GM12878 (cell line): ENCODE results near the gene FCER2. TPM values are rescaled to one million over a fixed set of nuclear protein-coding genes. Genes with fewer than 3 reads are reported as not detected.

Source experiments
- E2F8 ChIP-seq: fragments of 450-650 bp; IDR thresholded peaks from 2 replicates; pipeline ENCODE4 v1.6.1; 2018; ENCODE audit warnings: mild to moderate bottlenecking, low read depth, moderate library complexity; ENCODE audit not compliant: partially characterized antibody
- ESRRA ChIP-seq: IDR thresholded peaks from 2 replicates; pipeline ENCODE4 v1.6.1; 2012; ENCODE audit warnings: mild to moderate bottlenecking, low read length, improper control_type of control experiment
- GABPA ChIP-seq: IDR thresholded peaks from 2 replicates; pipeline ENCODE4 v1.6.1; 2014; ENCODE audit warnings: antibody characterized with exemption, low read depth, mild to moderate bottlenecking, inconsistent platforms
- KAT2A ChIP-seq: conservative IDR thresholded peaks from 2 replicates; pipeline ENCODE4 v1.6.1; 2011; ENCODE audit warnings: low read depth, low read length; ENCODE audit not compliant: control insufficient read depth
- KLF5 ChIP-seq: fragments of 450-650 bp; IDR thresholded peaks from 2 replicates; pipeline ENCODE4 v1.6.1; 2014; ENCODE audit warnings: mild to moderate bottlenecking; ENCODE audit not compliant: partially characterized antibody
- MYB ChIP-seq: fragments of 150-350 bp; IDR thresholded peaks from 2 replicates; pipeline ENCODE4 v1.6.1; 2014; ENCODE audit warnings: mild to moderate bottlenecking, low read depth, low read length, borderline replicate concordance
- PRDM15 ChIP-seq: fragments of 450-650 bp; formaldehyde crosslinking; IDR thresholded peaks from 2 replicates; pipeline ENCODE4 v1.4.0; 2020; ENCODE audit warnings: mild to moderate bottlenecking, moderate library complexity
- RCOR1 ChIP-seq: conservative IDR thresholded peaks from 2 replicates; pipeline ENCODE4 v1.6.1; 2012; ENCODE audit warnings: low read depth, low read length, improper control_type of control experiment
- RELB ChIP-seq: fragments of 450-650 bp; IDR thresholded peaks from 2 replicates; pipeline ENCODE4 v1.6.1; 2017; ENCODE audit warnings: low read depth, mild to moderate bottlenecking, moderate library complexity
- SIX5 ChIP-seq: IDR thresholded peaks from 2 replicates; pipeline ENCODE4 v1.6.1; 2011; ENCODE audit warnings: mild to moderate bottlenecking, low read depth, low read length, moderate library complexity; ENCODE audit not compliant: severe bottlenecking
- SREBF2 ChIP-seq: IDR thresholded peaks from 2 replicates; pipeline ENCODE4 v1.6.1; 2012; ENCODE audit warnings: mild to moderate bottlenecking, low read length
- SUZ12 ChIP-seq: fragments of 200-600 bp; sonication (generic); IDR thresholded peaks from one replicate; pipeline ENCODE4 v1.6.1; 2018; ENCODE audit warnings: antibody characterized with exemption, mild to moderate bottlenecking; ENCODE audit not compliant: unreplicated experiment
- ZNF384 ChIP-seq: IDR thresholded peaks from 2 replicates; pipeline ENCODE4 v1.6.1; 2012; ENCODE audit warnings: low read depth, mild to moderate bottlenecking, low read length, improper control_type of control experiment, borderline replicate concordance
- ZNF687 ChIP-seq: fragments of 450-650 bp; IDR thresholded peaks from 2 replicates; pipeline ENCODE4 v1.6.1; 2017; ENCODE audit warnings: mild to moderate bottlenecking, moderate library complexity
- polyA plus RNA-seq, 11 experiments: library from polyadenylated mRNA; depleted of rRNA in 4 of 11; unstranded in 6 of 11; stranded (reverse) in 5 of 11; fragments of >200 nt; fragmentation: Nextera tagmentation in 4 of 11; fragmentation: Illumina TruSeq in 1 of 11; extraction: Ambion mirVana in 4 of 11; extraction: Trizol in 1 of 11; gene quantifications; 1 replicate in 1 of 11; 2 replicates in 10 of 11; pipeline versions ENCODE4 v1.2.1 to v1.2.3, GENCODE V29; 2011 to 2016; ENCODE audit warnings: inconsistent platforms in 2 of 11, missing spikeins in 2 of 11, low read depth in 1 of 11
- total RNA-seq, 4 experiments: library from RNA; depleted of rRNA in 3 of 4; stranded (reverse); fragments of >200 nt in 3 of 4; fragmentation: Illumina TruSeq in 1 of 4; extraction: Trizol in 1 of 4; gene quantifications; 2 replicates each; pipeline versions ENCODE4 v1.2.1 to v1.2.3, GENCODE V29; 2013 to 2021

Gene FCER2
- total and polyA plus RNA-seq, 10 of the 15 experiments (the other 5 are each of a cell fraction or from before 2014, with no cell fraction given), result 44.0 to 424 (median 241) TPM

GRCh38 chr19:7699417-7700401 lies 2.2 kb downstream of the FCER2 start (continued):
- TF ChIP-seq ZNF687, result peak; percentile 59
- TF ChIP-seq ZNF384, result peak; percentile 87
- TF ChIP-seq PRDM15, result no peak
- TF ChIP-seq MYB, result no peak
- no peak for TF ChIP-seq SIX5
- no peak for TF ChIP-seq E2F8
- no peak for TF ChIP-seq GABPA
- no peak for TF ChIP-seq KAT2A
- 0 out of 2 replicates have a peak, but pooled peaks have one; percentile 40 for TF ChIP-seq RCOR1
- peak; percentile 65; the same call in 1 of the 2 replicates for TF ChIP-seq RELB
- TF ChIP-seq SREBF2, result no peak
- no peak for TF ChIP-seq ESRRA
- TF ChIP-seq KLF5, result no peak
- TF ChIP-seq SUZ12, result no peak
